Measurements from ENCODE around the gene ASIC4.

- TF ChIP-seq ZNF263 (CRISPR knock-in tag; IDR thresholded peaks at IDR 0.05; ENCODE audit: low read depth) (no peak), CREB1 (CRISPR knock-in tag; IDR thresholded peaks at IDR 0.05) (no peak), MAX (CRISPR knock-in tag; IDR thresholded peaks at IDR 0.05) (no peak), ATF2 (CRISPR knock-in tag; IDR thresholded peaks at IDR 0.05; ENCODE audit: borderline replicate concordance, low read depth) (no peak), CTCF (IDR thresholded peaks at IDR 0.05) (no peak), NFYB (CRISPR knock-in tag; conservative IDR thresholded peaks at IDR 0.05; ENCODE audit: low read depth) (no peak), STAT6 (CRISPR knock-in tag; conservative IDR thresholded peaks at IDR 0.05; ENCODE audit: low read depth) (no peak), ZBTB43 (CRISPR knock-in tag; IDR thresholded peaks at IDR 0.05) (no peak), ZNF423 (CRISPR knock-in tag; IDR thresholded peaks at IDR 0.05) (no peak), HMGXB4 (CRISPR knock-in tag; IDR thresholded peaks at IDR 0.05) (no peak), ZNF512 (CRISPR knock-in tag; IDR thresholded peaks at IDR 0.05; ENCODE audit: borderline replicate concordance) (no peak), USF1 (CRISPR knock-in tag; IDR thresholded peaks at IDR 0.05) (no peak)
These were observed 19.8 kb downstream of the ASIC4 start for GRCh38 chr2:219533930-219534661.

Data from WTC11 (cell line).